Left ventricle myocardium superior (tissue), 1 donor: ENCODE results near the gene APBA2. TPM values are rescaled to one million over a fixed set of nuclear protein-coding genes. Genes with fewer than 3 reads are reported as not detected.

Experiments used
- ATAC-seq: fragments of 200-7000 bp; cut with Tn5 transposase; one replicate; pipeline ENCODE4 v1.9.1; 2020; ENCODE audit warnings: mild to moderate bottlenecking, moderate library complexity
- DNase-seq: peaks from one replicate; pipeline ENCODE4 v3.0.0-alpha.2; 2020
- intact Hi-C: fragments of 100-400 bp; cut with micrococcal nuclease; formaldehyde crosslinking; loops from one replicate; pipeline ENCODE4 v1.11.0; 2022
- total RNA-seq: library from RNA; stranded (reverse); fragmentation: NEBNext Ultra II Directional; extraction: Animal tissue kit (Norgen Biotek cat#: 25700); gene quantifications from one replicate; pipeline ENCODE4 v1.2.1, GENCODE V29; 2021
- donor health status: DM: no; HTN: yes; CAD: no; lungs with severe emphysema.

Gene APBA2
- total RNA-seq, 1 donor from 2014 or later: 1.2 TPM

DNA sequence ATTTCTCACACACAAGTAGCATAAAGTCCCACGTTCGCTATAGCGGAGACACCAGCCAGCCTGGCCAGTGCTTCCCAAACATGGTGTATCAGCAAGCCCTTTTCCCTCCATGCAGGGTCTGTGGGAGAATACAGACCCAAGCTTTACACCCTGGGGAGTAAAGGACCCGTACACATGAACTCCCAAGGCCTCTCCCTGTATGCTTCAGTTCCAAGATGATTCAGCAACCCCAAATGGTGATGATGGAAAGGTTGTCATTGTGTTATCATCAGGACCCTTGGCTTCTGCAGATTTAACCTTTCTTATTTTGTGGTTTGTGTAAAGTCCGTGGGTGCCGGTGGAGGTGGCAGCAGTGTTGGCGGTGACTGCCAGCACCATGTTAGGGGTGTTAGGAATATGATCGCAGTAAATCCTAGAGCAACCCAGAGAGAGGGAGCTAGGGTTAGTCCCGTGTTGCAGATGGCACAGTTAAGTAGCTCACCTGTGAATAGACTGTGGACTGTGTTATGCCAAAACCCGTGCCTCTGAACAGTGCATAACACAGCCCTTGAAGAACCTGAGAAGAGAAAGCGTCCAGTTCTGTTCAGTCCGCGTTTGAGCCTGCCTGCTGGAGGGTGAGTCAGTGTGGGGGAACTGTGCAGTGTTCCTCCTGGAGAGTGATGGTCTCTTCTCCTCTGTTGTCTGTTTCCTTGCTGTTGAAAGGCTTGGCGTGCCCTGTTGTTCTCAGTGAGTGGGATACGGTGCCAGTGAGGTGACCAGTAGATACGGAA is 174.3 kb downstream of the APBA2 start:
- ATAC-seq: no peak
- intact Hi-C loops: no loop called here
- no peak for DNase-seq

DNA sequence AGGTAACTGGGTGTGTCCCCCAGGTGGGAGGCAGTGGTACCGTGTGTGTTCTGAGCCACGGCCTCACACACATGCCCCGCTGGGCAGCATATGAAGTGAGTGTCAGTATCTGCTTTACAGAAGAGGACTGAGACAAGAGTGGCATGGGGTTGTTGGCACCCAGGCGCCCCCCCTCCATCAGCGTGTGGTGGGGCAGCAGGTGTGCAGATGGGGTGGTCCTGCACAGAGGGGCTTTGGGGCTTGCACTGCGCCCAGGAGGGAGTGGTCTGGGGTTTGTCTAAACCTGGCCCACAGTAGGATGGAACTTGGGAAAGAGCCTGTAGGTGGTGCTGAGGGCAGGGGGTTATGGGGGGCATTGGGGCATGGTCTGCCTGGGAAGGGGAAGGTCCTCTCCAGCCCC is 176.0 kb downstream of the APBA2 start:
- DNase-seq (no peak), ATAC-seq (no peak)
- intact Hi-C loops: no loop called here

DNA sequence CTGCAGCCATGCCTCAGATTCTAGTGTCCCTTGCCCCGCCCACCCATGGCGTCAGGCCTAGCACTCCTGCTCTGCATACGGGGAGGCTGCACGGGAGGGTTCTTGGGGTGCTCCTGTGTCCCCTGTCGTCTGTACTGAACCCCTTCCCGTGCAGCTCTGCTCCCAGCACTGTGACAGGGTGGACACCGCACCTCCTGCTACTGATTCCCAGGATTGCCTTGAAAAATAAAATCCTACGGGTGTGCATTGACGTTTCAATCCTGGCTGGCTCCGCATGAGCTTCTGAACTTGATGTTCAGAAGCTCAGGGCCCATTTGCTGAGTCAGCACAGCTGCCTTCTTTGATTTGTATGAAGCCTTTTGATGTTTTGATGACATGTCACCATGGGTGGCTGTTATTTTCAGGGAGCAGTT is 176.4 kb downstream of the APBA2 start:
- intact Hi-C loops: no loop called here
- DNase-seq: no peak
- no peak for ATAC-seq

DNA sequence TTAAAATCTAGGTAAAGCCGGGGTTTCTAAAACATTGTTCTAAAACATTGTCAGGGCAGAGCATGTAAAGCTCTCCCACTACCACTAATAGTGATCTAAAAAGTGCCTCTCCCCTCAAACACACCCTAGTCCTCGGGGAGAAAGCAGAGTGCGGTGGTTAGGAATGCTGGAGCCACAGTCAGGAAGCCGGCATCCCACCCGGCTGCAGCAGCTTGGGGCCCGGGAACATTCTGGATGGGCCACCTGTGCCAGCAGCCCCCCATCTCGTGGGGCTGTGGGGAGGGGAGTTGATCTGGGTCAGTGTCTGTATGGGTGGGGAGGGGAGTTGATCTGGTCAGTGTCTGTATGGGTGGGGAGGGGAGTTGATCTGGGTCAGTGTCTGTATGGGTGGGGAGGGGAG is 176.9 kb downstream of the APBA2 start:
- no peak for ATAC-seq
- intact Hi-C loops: no loop called here
- no peak for DNase-seq

DNA sequence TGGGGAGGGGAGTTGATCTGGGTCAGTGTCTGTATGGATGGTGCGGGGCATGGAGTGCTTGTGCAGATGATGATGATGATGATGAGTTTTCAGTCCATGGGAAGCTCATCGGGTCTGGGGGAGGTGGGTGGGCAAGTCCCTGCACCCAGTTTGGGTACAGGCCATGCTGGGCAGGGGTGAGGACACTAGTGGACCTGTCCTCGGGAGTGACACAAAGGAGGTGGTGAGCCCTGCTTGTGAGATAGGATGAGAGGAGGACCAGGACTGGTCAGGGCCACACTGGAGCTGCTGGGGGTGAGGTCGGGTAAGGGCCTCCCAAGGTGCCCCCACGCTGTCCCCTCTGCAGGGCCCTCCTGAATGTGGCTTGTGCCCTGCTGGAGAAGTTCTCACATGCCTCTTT is 177.9 kb downstream of the APBA2 start:
- intact Hi-C loops: no loop called here
- DNase-seq: no peak
- ATAC-seq: no peak

DNA sequence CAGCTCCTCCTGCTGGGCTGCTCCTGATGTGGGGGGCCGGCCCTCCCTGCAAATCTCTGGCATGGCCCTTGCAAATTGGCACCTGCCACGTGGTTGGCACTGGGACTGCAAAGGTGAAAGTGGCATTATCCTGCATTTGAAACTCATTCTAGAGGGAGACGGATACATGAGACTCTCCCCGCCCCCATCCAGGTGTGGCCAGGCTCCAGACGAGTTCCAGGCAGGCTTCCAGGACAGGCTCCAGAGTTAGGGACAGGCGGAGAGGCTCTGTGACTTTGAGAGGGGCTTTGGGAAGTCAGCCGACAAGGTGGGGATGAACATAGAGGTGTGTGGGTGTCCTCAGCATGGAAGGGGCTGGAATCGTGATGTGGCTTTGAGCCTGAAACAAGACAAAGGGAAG is 178.5 kb downstream of the APBA2 start:
- ATAC-seq (no peak), DNase-seq (no peak)
- intact Hi-C loops: no loop called here

DNA sequence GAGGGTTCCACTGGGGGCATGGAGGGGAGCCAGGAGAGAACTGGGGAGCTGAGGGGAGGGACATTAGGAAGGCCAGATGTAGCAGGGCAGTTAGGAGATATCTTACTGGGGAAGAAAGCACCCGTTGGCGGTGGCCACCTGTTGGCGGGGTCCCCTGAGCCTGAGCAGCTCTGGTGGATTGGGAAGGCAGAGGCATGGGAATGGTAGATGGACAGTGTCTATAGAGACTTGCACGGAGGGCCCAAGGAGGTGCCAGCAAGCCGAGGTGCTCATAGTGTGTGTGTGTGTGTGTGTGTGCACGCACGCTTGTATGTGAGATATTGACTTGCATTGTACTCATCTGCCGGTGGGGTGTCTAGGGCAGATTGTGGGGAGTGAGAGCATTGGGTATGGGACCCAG is 179.0 kb downstream of the APBA2 start:
- DNase-seq (no peak), ATAC-seq (no peak)
- intact Hi-C loops: no loop called here

DNA sequence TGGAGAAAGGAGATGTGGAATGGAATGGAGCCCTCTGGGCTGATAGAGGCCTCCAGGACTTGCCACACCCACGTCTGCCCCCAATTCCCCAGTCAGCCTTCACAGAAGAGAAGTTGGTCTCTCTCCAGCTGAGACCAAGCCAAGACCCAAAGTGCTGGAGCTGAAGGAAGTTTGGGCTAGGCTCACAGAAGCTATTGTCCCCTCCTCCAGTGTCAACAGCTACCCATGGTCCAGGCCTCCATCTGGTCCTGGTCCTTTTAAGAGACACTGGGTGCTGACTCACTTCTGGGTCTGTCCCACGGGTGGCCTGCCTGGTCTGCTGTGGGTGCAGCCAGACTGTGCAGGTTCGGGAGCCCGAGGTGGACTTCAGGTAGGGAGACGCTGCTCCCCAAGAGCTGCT is 179.8 kb downstream of the APBA2 start:
- no peak for DNase-seq
- intact Hi-C loops: no loop called here

DNA sequence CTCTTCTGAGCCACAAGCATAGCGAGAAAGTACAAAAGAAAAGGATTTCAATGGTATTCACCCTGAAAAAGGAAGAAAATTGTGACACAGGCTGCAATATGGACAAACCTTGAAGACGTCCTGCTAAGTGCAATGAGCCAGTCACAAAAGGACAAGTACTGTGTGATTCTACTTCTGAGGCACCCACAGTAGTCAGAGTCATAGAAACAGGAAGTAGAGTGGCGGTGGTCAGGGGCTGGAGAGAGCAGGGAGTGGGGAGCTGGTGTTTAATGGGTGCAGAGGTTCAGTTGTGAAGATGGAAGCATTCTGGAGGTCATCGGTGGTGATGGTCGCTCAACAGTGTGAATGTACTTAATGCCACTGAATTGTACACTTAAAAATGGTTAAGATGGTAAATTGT is 180.5 kb downstream of the APBA2 start:
- no peak for ATAC-seq
- intact Hi-C loops: no loop called here
- no peak for DNase-seq

More for the DNA sequence above, 179.8 kb downstream of the APBA2 start:
- ATAC-seq: no peak

DNA sequence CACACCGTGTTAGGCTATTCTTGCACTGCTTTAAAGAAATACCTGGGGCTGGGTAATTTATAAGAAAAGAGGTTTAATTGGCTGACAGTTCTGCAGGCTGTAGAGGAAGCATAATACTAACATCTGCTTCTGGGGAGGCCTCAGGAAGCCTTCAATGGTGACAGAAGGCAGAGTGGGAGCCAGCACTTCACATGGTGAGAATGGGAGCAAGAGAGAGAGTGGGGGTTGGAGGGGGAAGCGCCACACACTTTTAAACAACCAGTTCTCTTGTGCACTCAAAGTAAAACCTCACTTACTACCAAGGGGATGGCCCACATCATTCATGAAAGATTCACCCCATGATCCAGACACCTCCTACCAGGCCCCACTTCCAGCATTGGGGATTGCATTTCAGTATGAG is 181.1 kb downstream of the APBA2 start:
- DNase-seq: no peak
- no peak for ATAC-seq
- intact Hi-C loops: no loop called here

DNA sequence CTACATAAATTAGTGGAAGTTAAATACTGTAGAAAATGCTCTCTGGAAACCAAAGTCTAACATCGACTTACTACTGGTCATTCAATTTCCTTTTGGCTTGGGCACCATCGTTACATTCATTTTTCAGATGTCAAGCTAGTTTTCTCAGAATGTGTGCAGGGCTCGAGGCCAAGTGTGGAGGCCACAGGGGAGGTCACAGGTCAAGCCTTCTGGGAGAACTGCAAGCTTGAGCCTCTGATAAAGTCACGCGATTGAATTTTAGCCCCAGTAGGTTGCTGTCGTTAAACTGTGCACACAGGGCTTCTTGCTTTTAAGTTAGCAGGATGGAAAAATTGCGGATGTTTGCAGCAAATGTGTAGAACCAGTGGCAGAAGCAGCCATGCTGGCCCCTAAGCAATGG is 182.2 kb downstream of the APBA2 start:
- intact Hi-C loops: no loop called here
- DNase-seq (no peak), ATAC-seq (no peak)

DNA sequence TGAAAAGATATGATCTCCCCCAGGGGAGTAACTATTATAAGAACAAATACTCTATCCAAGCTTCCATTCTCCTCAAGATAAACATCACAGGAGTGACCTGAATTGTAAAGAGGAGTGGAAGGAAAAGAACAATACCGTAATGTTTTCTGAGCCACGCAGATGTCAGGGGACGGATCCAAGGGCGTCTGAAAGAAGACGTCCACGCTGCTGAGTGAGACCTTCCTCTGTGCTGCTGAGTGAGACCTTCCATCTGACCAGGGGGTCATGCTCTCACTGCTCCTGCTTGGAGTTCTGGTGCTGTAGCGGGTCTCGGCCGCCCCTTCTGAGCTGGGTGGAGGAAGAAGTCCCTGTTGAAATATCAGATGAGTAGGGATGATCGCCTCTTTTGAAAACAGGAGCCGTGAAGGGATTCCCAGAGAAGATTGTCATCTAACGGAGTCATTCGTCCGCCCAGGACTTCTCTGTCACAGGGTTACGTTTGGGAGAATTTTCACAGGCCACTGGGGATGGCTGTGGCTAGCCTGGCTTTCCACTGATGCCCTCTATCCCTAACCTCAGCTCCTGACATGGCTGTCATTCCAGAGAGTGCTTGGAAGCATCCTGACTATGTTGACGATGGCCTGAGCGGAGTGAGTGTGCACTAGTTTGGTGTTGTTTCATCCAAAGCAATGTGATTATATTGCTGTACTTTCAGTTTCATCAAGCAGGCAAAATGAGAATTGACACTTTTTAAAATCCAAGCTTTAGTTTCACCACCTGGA is 184.9 kb downstream of the APBA2 start:
- no peak for ATAC-seq
- intact Hi-C loops: no loop called here
- no peak for DNase-seq

DNA sequence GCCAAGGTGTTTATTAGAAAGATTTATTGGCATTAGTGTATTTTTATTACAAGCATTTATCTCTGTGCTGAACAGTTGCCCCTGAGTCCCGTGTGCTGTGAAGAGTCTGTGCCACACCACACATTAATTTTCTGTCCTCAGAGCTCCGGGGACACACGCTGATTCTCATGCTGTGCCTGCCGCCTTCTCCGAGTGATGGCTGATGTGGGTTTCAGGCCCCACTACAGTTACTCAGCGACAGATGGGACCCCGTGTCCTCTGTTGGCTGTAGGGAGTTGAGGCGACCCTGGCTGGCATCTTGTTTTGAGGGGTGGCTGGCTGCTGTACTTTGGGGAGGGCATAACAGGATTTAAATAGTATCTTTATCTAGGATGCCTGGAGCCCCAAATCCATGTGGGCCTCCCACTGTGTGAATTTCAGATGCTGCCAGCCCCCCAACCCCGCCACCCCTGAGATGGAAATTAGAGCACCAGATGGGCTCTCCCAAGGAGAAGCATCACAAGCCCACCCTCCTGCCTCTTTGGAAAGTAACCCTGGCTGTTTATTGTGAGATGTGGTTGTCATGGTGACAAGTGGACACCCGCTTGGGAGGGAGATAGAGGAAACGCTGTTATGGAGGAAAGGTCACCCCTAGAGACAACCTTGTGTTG is 185.6 kb downstream of the APBA2 start:
- no peak for DNase-seq
- no peak for ATAC-seq
- intact Hi-C loops: no loop called here

DNA sequence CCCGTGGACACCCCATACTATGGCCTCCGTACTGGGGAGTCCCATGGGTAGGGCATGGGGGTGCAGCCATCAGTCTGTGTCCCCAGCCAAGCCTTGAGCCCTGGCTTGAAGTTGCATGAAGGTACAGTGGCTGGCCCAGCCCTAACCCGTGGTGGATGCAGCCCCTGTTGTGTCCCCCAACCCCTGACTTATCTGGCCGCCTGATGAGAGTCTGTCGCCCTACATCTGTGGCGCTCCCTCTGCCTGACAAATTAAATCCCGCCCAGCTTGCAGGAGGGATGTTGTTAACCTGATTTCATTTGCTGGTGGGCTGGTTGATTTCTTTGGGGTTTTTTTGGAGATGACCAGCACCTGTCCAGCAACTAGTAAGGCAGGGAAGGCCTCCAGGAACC is 186.1 kb downstream of the APBA2 start:
- DNase-seq (no peak), ATAC-seq (no peak)
- intact Hi-C loops: no loop called here

DNA sequence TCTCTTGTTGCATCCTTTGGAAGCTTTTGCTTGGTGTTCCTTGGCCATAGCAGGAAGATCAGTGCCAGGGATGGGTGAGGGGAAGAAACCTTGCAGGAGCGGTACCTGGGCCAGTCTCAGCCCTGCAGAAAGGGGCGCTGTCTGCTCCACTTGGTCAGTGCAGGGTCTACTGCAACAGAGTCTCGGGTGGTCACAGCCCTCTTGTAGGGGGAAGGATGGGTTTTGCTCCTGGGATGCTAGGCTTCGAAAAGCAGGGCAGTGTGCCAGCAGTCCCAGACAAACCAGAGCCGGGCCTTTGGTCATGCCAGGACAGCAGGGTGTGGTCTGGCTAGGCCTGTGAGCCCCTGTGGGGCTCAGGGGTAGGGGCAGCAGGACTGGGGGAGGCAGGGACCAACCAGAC is 186.7 kb downstream of the APBA2 start:
- ATAC-seq (no peak), DNase-seq (no peak)
- intact Hi-C loops: no loop called here

DNA sequence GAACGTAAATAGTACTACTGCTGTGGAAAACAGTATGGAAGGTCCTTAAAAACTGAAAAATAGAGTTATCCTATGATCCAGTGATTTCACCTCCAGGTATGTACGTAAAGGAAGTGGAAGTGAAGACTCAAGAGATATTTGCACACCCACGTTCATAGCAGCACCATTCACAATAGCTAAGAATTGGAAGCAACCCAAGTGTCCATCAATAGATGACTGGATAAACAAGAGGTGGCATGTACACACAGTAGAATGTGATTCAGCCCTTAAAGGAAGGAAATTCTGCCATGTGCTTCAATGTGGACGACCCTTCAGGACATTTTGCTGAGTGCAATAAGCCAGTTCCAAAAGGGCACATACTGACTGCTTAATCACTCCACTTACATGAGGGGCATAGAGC is 188.3 kb downstream of the APBA2 start:
- ATAC-seq (no peak), DNase-seq (no peak)
- intact Hi-C loops: no loop called here

DNA sequence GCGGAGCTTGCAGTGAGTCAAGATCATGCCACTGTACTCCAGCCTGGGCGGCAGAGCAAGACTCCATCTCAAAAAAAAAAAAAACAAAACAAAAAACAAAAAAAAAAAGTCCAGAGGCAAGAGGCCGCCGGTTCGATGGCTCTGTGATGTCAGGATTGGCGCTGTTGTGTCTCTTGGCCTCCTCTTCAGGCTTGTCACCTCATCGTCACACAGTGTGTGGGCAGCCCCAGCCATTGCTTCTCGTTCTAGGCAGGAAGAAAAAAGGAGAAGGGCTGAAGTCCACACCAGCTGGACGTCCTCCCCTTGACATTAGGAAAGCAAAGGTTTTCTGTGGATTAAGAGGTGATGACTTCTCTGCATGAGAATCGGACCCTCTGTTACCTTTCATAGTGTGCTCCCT is 192.8 kb downstream of the APBA2 start:
- ATAC-seq (no peak), DNase-seq (no peak)
- intact Hi-C loops: no loop called here

DNA sequence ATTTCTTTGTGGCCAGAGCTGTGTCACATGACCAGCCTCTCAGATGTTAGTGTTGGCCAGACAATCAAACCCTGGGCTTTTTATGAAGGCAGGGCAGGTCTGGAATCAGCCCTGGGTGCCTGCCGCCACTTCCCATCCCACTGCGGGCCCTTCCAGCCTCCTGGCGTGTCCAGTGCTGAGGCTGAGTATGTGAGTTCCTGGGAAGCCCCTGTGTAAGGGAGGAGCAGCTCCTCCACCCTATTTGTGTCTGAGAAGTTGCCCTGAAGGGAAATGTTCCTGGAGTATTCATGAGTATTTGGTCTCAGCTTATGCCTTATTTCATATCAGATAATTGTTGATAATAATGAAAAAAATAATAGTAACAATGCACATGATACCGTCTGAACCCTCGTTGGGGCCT is 193.7 kb downstream of the APBA2 start:
- intact Hi-C loops: no loop called here
- DNase-seq (no peak), ATAC-seq (no peak)

DNA sequence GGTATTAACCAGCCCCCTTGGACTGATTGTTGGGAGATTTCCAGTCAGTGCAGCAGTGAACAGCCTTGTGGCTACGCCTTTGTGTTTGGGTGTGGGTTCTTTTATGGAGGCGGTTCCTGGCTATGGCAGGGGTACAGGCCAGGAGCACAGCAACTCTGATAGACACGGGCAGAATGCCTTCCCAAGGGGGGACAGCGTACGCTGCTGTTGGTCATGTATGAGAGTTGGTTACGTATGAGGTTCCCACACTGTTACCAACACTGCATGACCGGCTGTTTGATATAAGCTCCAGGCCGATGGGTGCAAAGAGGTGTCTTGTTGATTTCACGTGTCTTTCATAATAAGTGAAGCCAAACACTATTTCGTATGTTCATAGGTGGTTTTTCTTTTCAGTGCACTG is 196.0 kb downstream of the APBA2 start:
- intact Hi-C loops: no loop called here
- ATAC-seq (no peak), DNase-seq (no peak)

DNA sequence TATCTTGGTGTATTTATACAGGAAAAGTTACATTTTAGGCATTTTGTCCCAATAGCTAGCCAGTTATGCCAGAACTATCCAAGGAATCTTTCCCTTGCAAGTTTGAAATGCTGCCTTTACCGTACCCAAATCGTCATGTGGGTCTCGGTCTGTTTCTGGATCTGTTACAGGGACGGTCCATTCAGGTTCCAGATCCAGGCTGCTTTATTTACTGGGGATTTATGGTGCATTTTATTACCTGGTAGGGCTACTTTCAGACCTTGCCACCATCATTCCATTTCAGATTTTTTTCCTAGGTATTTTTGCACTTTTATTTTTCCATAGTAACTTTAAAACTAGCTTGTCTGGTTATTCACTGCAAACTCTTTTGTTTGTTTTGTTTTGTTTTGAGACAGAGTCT is 197.4 kb downstream of the APBA2 start:
- intact Hi-C loops: no loop called here
- ATAC-seq: no peak
- DNase-seq: no peak

DNA sequence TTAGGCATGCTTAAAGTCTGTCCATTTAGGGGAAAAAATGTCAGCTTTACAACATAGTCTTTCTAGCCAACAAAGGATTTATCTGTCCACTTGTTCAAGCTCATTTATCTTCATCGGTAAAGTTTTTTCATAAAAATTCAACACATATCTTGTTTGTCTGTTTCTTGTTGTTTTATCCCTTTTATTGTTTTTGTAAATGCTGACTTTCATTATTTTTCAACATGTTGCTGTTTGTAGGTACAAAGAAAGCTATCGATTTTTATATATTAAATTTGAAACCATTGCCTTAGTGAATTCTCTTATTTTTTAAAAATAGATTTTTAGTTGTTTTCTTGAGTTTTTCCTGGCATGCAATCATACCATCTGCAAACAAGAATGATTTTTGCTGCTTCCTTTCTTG is 198.1 kb downstream of the APBA2 start:
- ATAC-seq (no peak), DNase-seq (no peak)
- intact Hi-C loops: no loop called here
